K562 (cell line): Measurements from ENCODE around the gene FOXO3. TPM values are rescaled to one million over a fixed set of nuclear protein-coding genes. Genes with fewer than 3 reads are reported as not detected.
"Not testable (repeated sequence)": the region's sequence is repeated elsewhere in the genome, so short reads cannot be mapped to it uniquely, and the experiment has no call there.

ENCODE experiments used
- ATAC-seq: fragments of 200-7000 bp; cut with Tn5 transposase; 3 replicates; pipeline ENCODE4 v1.9.1; 2020; ENCODE audit warnings: moderate library complexity
- BruUV-seq: library from RNA; stranded (reverse); fragments of 400-500 nt; replicated peaks from 2 replicates; lab custom pipeline; 2021; lab: Mats Ljungman, UMichigan
- CTCF ChIA-PET: fragments of 300-600 bp; formaldehyde crosslinking; extraction: SDS; loops from one replicate; lab custom pipeline; 2021; ENCODE audit warnings: low intra/inter-chr PET ratio; lab: Yijun Ruan, JAX
- POLR2A ChIA-PET: fragments of 300-600, 350-650 bp; sonication (Branson Sonifier 250); formaldehyde crosslinking; extraction: SDS; loops from one replicate; lab custom pipeline; 2021; ENCODE audit warnings: antibody characterized with exemption, inconsistent platforms; lab: Yijun Ruan, JAX
- DNase-seq, 4 experiments: peaks; one replicate each; pipeline versions ENCODE4 v3.0.0 to v3.0.0-alpha.2; 2011 to 2018; ENCODE audit warnings: low spot score in 3 of 4, mixed read lengths in 3 of 4; ENCODE audit errors: extremely low read depth in 1 of 4
- FAIRE-seq: peaks from 2 replicates; lab custom pipeline; 2011; peaks lifted over from hg19 to GRCh38; lab: Jason Lieb, UNC
- H2AFZ ChIP-seq: 2 replicates; pipeline ENCODE4 v1.6.0; 2011; ENCODE audit warnings: low read depth, low read length, control low read depth, inconsistent platforms
- H3K27ac ChIP-seq: fragments of 200-600 bp; 3 replicates; pipeline ENCODE4 v1.8.0; 2011; ENCODE audit warnings: low read depth, mild to moderate bottlenecking, control low read depth, inconsistent platforms, low read length, moderate library complexity, mixed read lengths; ENCODE audit errors: extremely low read depth
- H3K27me3 ChIP-seq, 2 experiments: fragments of 300-600 bp in 1 of 2; 2 replicates in 1 of 2; 3 replicates in 1 of 2; pipeline versions ENCODE4 v1.6.0 to v1.8.0; 2011; ENCODE audit warnings: inconsistent platforms in 2 of 2, low read length in 2 of 2, mild to moderate bottlenecking in 1 of 2, mixed read lengths in 1 of 2, moderate library complexity in 1 of 2; ENCODE audit not compliant: control insufficient read depth in 2 of 2, insufficient read depth in 2 of 2
- H3K36me3 ChIP-seq: fragments of 300-600 bp; 3 replicates; pipeline ENCODE4 v1.8.0; 2011; ENCODE audit warnings: mild to moderate bottlenecking, low read length, inconsistent platforms; ENCODE audit not compliant: control insufficient read depth, insufficient read depth
- H3K4me1 ChIP-seq, 2 experiments: fragments of 200-600 bp in 1 of 2; replicated peaks in 1 of 2; 2 replicates in 1 of 2; 3 replicates in 1 of 2; pipeline versions ENCODE4 v1.5.1 to v1.8.0; 2011; ENCODE audit warnings: inconsistent platforms in 2 of 2, low read length in 2 of 2, mild to moderate bottlenecking in 1 of 2, mixed read lengths in 1 of 2, moderate library complexity in 1 of 2; ENCODE audit not compliant: control insufficient read depth in 2 of 2, insufficient read depth in 2 of 2
- H3K4me2 ChIP-seq: 2 replicates; pipeline ENCODE4 v1.6.1; 2011; ENCODE audit warnings: low read length, control low read depth, inconsistent platforms, mixed read lengths; ENCODE audit not compliant: insufficient read depth
- H3K4me3 ChIP-seq: fragments of 200-600 bp; sonication (generic), shearing (Covaris generic); 2 replicates; pipeline ENCODE4 v1.5.1; 2016; ENCODE audit warnings: control low read depth, inconsistent platforms
- H3K79me2 ChIP-seq: fragments of 200-600 bp; 3 replicates; pipeline ENCODE4 v1.8.0; 2011; ENCODE audit warnings: low read length, inconsistent platforms; ENCODE audit not compliant: control insufficient read depth, insufficient read depth
- H3K9ac ChIP-seq, 2 experiments: 2 replicates each; pipeline versions ENCODE4 v1.6.0 to v1.6.1; 2011; ENCODE audit warnings: low read depth in 2 of 2, low read length in 2 of 2, control low read depth in 1 of 2, inconsistent platforms in 1 of 2, mild to moderate bottlenecking in 1 of 2, mixed read lengths in 1 of 2; ENCODE audit not compliant: insufficient read depth in 1 of 2
- H3K9me1 ChIP-seq: one replicate; pipeline ENCODE4 v1.6.0; 2011; ENCODE audit warnings: inconsistent platforms, mild to moderate bottlenecking, low read length, moderate library complexity; ENCODE audit not compliant: control insufficient read depth, insufficient read depth
- H3K9me3 ChIP-seq: replicated peaks from 2 replicates; pipeline ENCODE4 v1.5.1; 2011; ENCODE audit warnings: low read depth, low read length, inconsistent platforms; ENCODE audit not compliant: control insufficient read depth, insufficient read depth
- H4K20me1 ChIP-seq: replicated peaks from 2 replicates; pipeline ENCODE4 v1.6.1; 2011; ENCODE audit warnings: low read length, inconsistent platforms, mixed read lengths; ENCODE audit not compliant: control insufficient read depth, insufficient read depth
- WGBS: fragments of 100-300 bp; shearing (Covaris generic); methylation state at CpG from one replicate; pipeline ENCODE4 v1.1.6; 2016; ENCODE audit warnings: low coverage, mixed read lengths; ENCODE audit not compliant: insufficient coverage; ENCODE audit errors: missing lambda C conversion rate; 5-methylcytosine and 5-hydroxymethylcytosine counted together
- in situ Hi-C: fragments of 300-500 bp; cut with MboI; formaldehyde crosslinking; loops from 4 replicates; pipeline ENCODE4 v1.15.0; 2018; ENCODE audit warnings: inconsistent platforms, mixed read lengths
- intact Hi-C: fragments of 100-400 bp; cut with micrococcal nuclease; formaldehyde crosslinking; loops from 2 replicates; pipeline ENCODE4 v1.14.2; 2022
- polyA plus RNA-seq, 8 experiments: library from polyadenylated mRNA; depleted of rRNA in 4 of 8; stranded (reverse) in 5 of 8; unstranded in 3 of 8; fragments of >200 nt; fragmentation: Nextera tagmentation in 2 of 8; fragmentation: Illumina TruSeq in 1 of 8; extraction: Ambion mirVana in 2 of 8; extraction: Trizol in 1 of 8; gene quantifications; 2 replicates each; pipeline versions ENCODE4 v1.2.1 to v1.2.3, GENCODE V29; 2011 to 2014; ENCODE audit warnings: inconsistent platforms in 1 of 8, missing spikeins in 1 of 8
- total RNA-seq, 7 experiments: library from RNA; depleted of rRNA in 6 of 7; stranded (reverse); fragments of >200 nt in 6 of 7; fragmentation: Illumina TruSeq in 2 of 7; extraction: Trizol in 2 of 7; gene quantifications; 2 replicates each; pipeline versions ENCODE4 v1.2.1 to v1.2.3, GENCODE V29; 2011 to 2021; ENCODE audit warnings: low replicate concordance in 1 of 7

FOXO3 gene
- total and polyA plus RNA-seq, 9 of the 15 experiments (the other 6 are each of a cell fraction or from before 2014, with no cell fraction given), result 3.0 to 14.6 (median 6.0) TPM

DNA sequence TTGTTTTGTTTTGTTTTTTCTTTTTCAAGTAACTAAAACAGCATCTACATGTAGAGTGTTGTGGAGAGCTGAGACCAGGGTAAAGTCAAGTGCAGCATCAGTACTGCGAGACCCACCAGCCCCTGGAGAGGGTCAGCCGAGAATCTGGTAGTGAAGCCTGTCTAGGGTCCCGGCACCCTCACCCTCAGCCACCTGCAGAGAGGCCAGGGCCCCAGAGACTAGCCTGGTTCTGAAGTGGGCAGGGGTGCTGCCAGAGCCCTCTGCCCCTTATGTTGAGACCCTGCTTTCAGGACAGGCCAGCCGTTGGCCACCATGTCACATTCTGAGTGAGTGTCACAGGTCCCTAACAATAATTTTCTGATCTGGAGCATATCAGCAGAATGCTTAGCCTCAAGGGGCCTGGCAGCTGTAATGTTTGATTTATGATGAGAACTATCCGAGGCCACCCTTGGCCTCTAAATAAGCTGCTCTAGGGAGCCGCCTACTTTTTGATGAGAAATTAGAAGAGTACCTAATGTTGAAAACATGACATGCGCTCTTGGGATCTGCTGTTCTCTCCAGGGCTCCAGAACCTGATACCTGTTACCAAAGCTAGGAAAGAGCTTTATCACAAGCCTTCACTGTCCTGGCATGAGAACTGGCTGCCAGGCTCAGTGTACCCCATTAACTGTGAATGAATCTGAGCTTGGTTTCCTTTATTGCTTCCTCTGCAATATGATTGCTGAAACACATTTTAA, 121.8 kb downstream of the FOXO3 start:
- peaks cover 4 to 14% of the 10 kb centered on the region in 2 experiments; a peak in 4 of 5 replicates for H3K4me1 ChIP-seq

DNA sequence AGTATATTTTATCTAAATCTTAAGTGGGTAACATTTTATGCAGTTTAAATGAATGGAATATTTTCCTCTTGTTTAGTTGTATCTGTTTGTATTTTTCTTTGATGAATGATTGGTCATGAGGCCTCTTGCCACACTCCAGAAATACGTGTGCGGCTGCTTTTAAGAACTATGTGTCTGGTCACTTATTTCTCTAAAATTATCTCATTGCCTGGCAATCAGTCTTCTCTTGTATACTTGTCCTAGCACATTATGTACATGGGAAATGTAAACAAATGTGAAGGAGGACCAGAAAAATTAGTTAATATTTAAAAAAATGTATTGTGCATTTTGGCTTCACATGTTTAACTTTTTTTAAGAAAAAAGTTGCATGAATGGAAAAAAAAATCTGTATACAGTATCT, 123.3 kb downstream of the FOXO3 start:
- H2AFZ ChIP-seq, FAIRE-seq, H3K9ac ChIP-seq, BruUV-seq, H4K20me1 ChIP-seq, H3K27me3 ChIP-seq, ATAC-seq, DNase-seq, H3K36me3 ChIP-seq, intact Hi-C loops, H3K9me3 ChIP-seq, H3K4me2 ChIP-seq, H3K9me1 ChIP-seq, POLR2A ChIA-PET, in situ Hi-C loops, H3K4me3 ChIP-seq, H3K27ac ChIP-seq, CTCF ChIA-PET, H3K79me2 ChIP-seq: not testable (repeated sequence)
- WGBS, result no CpG with 5 or more reads among the region's 2 CpGs
- H3K4me1 ChIP-seq, result peaks cover 6 to 19% of the 10 kb centered on the region in 2 experiments

More for the DNA sequence above, 121.8 kb downstream of the FOXO3 start:
- H3K79me2 ChIP-seq, DNase-seq, intact Hi-C loops, H3K4me3 ChIP-seq, H3K27me3 ChIP-seq, H3K4me2 ChIP-seq, H3K36me3 ChIP-seq, H3K9me1 ChIP-seq, H3K27ac ChIP-seq, H3K9ac ChIP-seq, H3K9me3 ChIP-seq, BruUV-seq, H2AFZ ChIP-seq, ATAC-seq, in situ Hi-C loops, POLR2A ChIA-PET, H4K20me1 ChIP-seq: not testable (repeated sequence)
- CTCF ChIA-PET, result interaction anchor here (0.7 kb wide), 1 partner anchor 704 kb away, joined by 3 read pairs; no protein-coding TSS in a partner anchor
- WGBS, result 74% methylated on average over 6 of the region's 7 CpGs
- peak; percentile 48 for FAIRE-seq
